VCaP (cell line): ENCODE data around the gene ABCA2.
"Not testable (repeated sequence)": the region's sequence is repeated elsewhere in the genome, so short reads cannot be mapped to it uniquely, and the experiment has no call there.

Source experiments
- H3K27ac ChIP-seq: fragments of 450-650 bp; 2 replicates; pipeline ENCODE4 v1.5.1; 2017
- TF ChIP-seq, protein P1 (sequence below): fragments of 450-650 bp; conservative IDR thresholded peaks from 2 replicates; pipeline ENCODE4 v1.5.1; 2017; ENCODE audit warnings: mild to moderate bottlenecking, moderate library complexity

The ABCA2 gene

DNA sequence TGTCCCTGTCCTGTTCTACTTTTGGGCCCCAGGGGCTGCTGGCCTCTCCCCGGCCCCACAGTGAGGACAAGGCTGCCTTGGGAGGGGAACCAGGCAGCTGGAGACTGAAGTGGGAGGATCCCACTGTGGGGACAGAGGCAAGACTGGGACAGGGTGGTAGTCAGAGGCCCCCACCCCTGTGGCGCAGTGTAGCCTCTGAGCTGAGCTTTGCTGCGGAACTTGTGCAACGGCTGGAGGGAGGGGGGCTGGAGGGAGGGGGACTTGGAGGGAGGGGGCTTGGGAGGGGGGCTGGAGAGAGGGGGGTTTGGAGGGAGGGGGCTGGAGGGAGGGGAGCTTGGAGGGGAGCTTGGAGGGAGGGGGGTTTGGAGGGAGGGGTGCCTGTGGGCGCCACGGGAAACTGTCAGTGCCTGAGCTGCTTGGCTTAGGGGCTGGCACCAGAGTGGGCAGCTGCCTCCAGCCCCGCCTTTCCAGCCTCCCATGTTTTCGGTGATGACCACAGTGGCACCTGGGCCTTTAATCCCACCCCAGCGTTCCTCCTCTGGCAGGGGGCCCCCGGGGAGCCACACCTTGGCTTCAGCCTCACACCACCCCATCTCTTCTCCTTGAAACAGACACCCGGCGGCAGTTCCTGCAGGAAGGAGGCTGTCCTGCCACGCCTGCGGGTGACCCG, 6.1 kb upstream of the ABCA2 start:
- H3K27ac ChIP-seq = peak overlapping the region; percentile 91
- TF ChIP-seq, protein P1, sequence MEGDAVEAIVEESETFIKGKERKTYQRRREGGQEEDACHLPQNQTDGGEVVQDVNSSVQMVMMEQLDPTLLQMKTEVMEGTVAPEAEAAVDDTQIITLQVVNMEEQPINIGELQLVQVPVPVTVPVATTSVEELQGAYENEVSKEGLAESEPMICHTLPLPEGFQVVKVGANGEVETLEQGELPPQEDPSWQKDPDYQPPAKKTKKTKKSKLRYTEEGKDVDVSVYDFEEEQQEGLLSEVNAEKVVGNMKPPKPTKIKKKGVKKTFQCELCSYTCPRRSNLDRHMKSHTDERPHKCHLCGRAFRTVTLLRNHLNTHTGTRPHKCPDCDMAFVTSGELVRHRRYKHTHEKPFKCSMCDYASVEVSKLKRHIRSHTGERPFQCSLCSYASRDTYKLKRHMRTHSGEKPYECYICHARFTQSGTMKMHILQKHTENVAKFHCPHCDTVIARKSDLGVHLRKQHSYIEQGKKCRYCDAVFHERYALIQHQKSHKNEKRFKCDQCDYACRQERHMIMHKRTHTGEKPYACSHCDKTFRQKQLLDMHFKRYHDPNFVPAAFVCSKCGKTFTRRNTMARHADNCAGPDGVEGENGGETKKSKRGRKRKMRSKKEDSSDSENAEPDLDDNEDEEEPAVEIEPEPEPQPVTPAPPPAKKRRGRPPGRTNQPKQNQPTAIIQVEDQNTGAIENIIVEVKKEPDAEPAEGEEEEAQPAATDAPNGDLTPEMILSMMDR = no peak

- H3K27ac ChIP-seq = not testable (repeated sequence)
Measured at GRCh38 chr9:137033481-137033880, 5.4 kb upstream of the ABCA2 start.

DNA sequence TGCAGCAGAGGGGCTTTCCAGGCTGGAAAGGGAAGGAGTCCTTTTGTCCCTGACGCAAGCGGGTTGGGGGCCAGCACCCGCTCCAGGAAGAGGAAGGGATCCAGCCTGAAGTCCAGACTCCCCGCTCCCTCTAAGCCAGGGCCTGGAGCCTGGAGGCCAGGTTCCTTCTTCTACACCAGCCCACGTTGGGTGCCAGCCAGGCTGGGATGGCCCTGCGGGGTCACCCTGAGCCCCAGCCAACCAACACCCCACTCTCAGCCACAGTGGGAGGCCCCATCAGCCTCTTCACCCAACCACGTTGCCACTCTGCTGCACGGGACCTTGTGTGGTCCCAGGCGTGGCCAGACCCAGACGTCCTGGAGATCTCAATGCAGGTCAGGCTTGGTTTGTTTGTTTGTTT, 4.8 kb upstream of the ABCA2 start:
- TF ChIP-seq, protein P1 = no peak
- no peak overlapping the region for H3K27ac ChIP-seq

GRCh38 chr9:137031904-137032640, 4.0 kb upstream of the ABCA2 start, which contains the start of gene FUT7:
Gene FUT7, minus strand, starts transcription at chr9:137032088. Its CDS starts 97 bp downstream, at chr9:137031991.
- TF ChIP-seq, protein P1 = no peak
- no peak within 1 kb of the TSS for H3K27ac ChIP-seq

GRCh38 chr9:137030538-137031527, 2.8 kb upstream of the ABCA2 start:
- TF ChIP-seq, protein P1 = no peak
- no peak overlapping the region for H3K27ac ChIP-seq

- TF ChIP-seq, protein P1 = no peak
- no peak overlapping the region for H3K27ac ChIP-seq
Measured at GRCh38 chr9:137030006-137030405, 2.0 kb upstream of the ABCA2 start.

GRCh38 chr9:137029058-137029936, 1.3 kb upstream of the ABCA2 start:
- H3K27ac ChIP-seq = peak overlapping the region; percentile 93
- TF ChIP-seq, protein P1 = peak; percentile 97
